ENCODE measurements around the gene LHFPL5. TPM values are rescaled to one million over a fixed set of nuclear protein-coding genes. Genes with fewer than 3 reads are reported as not detected.

The LHFPL5 gene
- polyA plus RNA-seq, 3 donors from 2014 or later: not detected

GRCh38 chr6:35850208-35850607, 45.1 kb downstream of the LHFPL5 start:
- no peak overlapping the region for H3K4me3 Mint-ChIP-seq
- H3K27me3 Mint-ChIP-seq (ENCODE audit: low read depth in 3 of 3): no peaks in the 10 kb centered on the region
- no peaks in the 10 kb centered on the region for H3K9me3 Mint-ChIP-seq
- H3K27ac Mint-ChIP-seq: no peak overlapping the region
- no peak for DNase-seq
- H3K4me1 Mint-ChIP-seq: no peaks in the 10 kb centered on the region
- peaks cover 24 to 56% (median 43%) of the 10 kb centered on the region in 3 donors for H3K36me3 Mint-ChIP-seq

GRCh38 chr6:35852994-35853393, 47.8 kb downstream of the LHFPL5 start:
- no peak overlapping the region for H3K4me3 Mint-ChIP-seq
- peaks cover 22 to 58% (median 49%) of the 10 kb centered on the region in 3 donors for H3K36me3 Mint-ChIP-seq

GRCh38 chr6:35856250-35856649, 51.1 kb downstream of the LHFPL5 start:
- Mint-ChIP-seq H3K4me1 (no peaks in the 10 kb centered on the region), H3K27me3 (ENCODE audit: low read depth in 3 of 3) (no peaks in the 10 kb centered on the region), H3K4me3 (no peak overlapping the region), H3K27ac (no peak overlapping the region), H3K9me3 (no peaks in the 10 kb centered on the region), H3K36me3 (peaks cover 22 to 57% (median 35%) of the 10 kb centered on the region in 3 donors)
- no peak for DNase-seq

More at GRCh38 chr6:35852994-35853393, 47.8 kb downstream of the LHFPL5 start:
- H3K9me3 Mint-ChIP-seq: no peaks in the 10 kb centered on the region
- no peak overlapping the region for H3K27ac Mint-ChIP-seq
- no peaks in the 10 kb centered on the region for H3K4me1 Mint-ChIP-seq
- DNase-seq: no peak
- no peaks in the 10 kb centered on the region for H3K27me3 Mint-ChIP-seq (ENCODE audit: low read depth in 3 of 3)

GRCh38 chr6:35857853-35858252, 52.7 kb downstream of the LHFPL5 start:
- H3K4me1 Mint-ChIP-seq: peaks cover 6 to 8% of the 10 kb centered on the region in 2 donors
- peaks cover 28 to 53% (median 43%) of the 10 kb centered on the region in 3 donors for H3K36me3 Mint-ChIP-seq
- no peaks in the 10 kb centered on the region for H3K9me3 Mint-ChIP-seq
- H3K27ac Mint-ChIP-seq: no peak overlapping the region
- DNase-seq: no peak
- no peak overlapping the region for H3K4me3 Mint-ChIP-seq
- no peaks in the 10 kb centered on the region for H3K27me3 Mint-ChIP-seq (ENCODE audit: low read depth in 3 of 3)

GRCh38 chr6:35859367-35859766, 54.2 kb downstream of the LHFPL5 start:
- H3K9me3 Mint-ChIP-seq: no peaks in the 10 kb centered on the region
- H3K4me3 Mint-ChIP-seq: no peak overlapping the region
- H3K36me3 Mint-ChIP-seq: peaks cover 26 to 47% (median 42%) of the 10 kb centered on the region in 3 donors
- H3K27me3 Mint-ChIP-seq (ENCODE audit: low read depth in 3 of 3): no peaks in the 10 kb centered on the region
- no peak for DNase-seq
- peaks cover 6 to 8% of the 10 kb centered on the region in 2 donors for H3K4me1 Mint-ChIP-seq
- H3K27ac Mint-ChIP-seq: no peak overlapping the region

Other genes starting within 250 kb of the LHFPL5 start
- gene FKBP5, start 116.4 kb upstream of the LHFPL5 start, polyA plus RNA-seq: 10 to 100 TPM; 26.1 to 99.0 (median 29.3) TPM
- gene ARMC12, start 68.3 kb upstream of the LHFPL5 start, polyA plus RNA-seq: under 1 TPM in 1 of 3 donors, not detected in 2; 0.16 TPM
- not detected for gene CLPSL2, start 28.8 kb upstream of the LHFPL5 start, polyA plus RNA-seq
- not detected for gene CLPSL1, start 24.3 kb upstream of the LHFPL5 start, polyA plus RNA-seq
- not detected for gene CLPS, start 8.0 kb upstream of the LHFPL5 start, polyA plus RNA-seq
- gene SRPK1, start 115.7 kb downstream of the LHFPL5 start, polyA plus RNA-seq: 10 to 100 TPM; 34.4 to 44.7 (median 34.7) TPM
- gene SLC26A8, start 219.3 kb downstream of the LHFPL5 start, polyA plus RNA-seq: not detected
- 10 to 100 TPM; 34.4 to 71.8 (median 44.6) TPM for gene MAPK14, start 222.5 kb downstream of the LHFPL5 start, polyA plus RNA-seq

All from immature natural killer cell (primary cell).